ENCODE results near the gene ANO4. TPM values are rescaled to one million over a fixed set of nuclear protein-coding genes. Genes with fewer than 3 reads are reported as not detected.

The ANO4 gene
- total RNA-seq, 2 experiments from 2014 or later: not detected

DNA sequence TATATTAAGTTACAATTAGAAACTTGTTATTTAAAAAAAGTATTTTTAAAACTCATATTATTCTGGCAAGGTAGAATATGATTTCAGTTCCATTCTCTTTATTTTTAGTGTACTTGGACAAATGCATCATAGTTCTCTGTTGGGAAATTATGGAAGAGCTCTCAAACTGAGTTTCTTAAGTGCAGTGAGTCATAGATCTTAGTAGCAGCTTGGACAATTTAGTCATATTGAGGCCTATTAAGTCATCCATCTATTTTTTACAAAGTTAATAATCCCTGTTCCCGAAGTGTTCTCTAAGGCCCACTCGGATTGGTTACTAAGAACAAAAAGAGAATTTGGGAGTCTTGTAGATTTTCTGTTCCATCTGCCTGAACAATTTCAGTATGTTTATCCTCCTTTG is 113.9 kb downstream of the ANO4 start:
- Mint-ChIP-seq H3K9me3 (no peaks in the 10 kb centered on the region), H3K36me3 (ENCODE audit: low read depth) (no peaks in the 10 kb centered on the region), H3K27me3 (no peaks in the 10 kb centered on the region), H3K4me1 (ENCODE audit: low read depth) (no peaks in the 10 kb centered on the region), H3K27ac (no peak overlapping the region), H3K4me3 (no peak overlapping the region)
- DNase-seq (no peak), ATAC-seq (no peak)
- POLR2A ChIA-PET: no interaction called here
- intact Hi-C loops (cut with micrococcal nuclease): no loop called here
- TF ChIP-seq, protein P1, sequence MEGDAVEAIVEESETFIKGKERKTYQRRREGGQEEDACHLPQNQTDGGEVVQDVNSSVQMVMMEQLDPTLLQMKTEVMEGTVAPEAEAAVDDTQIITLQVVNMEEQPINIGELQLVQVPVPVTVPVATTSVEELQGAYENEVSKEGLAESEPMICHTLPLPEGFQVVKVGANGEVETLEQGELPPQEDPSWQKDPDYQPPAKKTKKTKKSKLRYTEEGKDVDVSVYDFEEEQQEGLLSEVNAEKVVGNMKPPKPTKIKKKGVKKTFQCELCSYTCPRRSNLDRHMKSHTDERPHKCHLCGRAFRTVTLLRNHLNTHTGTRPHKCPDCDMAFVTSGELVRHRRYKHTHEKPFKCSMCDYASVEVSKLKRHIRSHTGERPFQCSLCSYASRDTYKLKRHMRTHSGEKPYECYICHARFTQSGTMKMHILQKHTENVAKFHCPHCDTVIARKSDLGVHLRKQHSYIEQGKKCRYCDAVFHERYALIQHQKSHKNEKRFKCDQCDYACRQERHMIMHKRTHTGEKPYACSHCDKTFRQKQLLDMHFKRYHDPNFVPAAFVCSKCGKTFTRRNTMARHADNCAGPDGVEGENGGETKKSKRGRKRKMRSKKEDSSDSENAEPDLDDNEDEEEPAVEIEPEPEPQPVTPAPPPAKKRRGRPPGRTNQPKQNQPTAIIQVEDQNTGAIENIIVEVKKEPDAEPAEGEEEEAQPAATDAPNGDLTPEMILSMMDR (IDR thresholded peaks at IDR 0.05): no peak
- CTCF ChIA-PET: no interaction called here

DNA sequence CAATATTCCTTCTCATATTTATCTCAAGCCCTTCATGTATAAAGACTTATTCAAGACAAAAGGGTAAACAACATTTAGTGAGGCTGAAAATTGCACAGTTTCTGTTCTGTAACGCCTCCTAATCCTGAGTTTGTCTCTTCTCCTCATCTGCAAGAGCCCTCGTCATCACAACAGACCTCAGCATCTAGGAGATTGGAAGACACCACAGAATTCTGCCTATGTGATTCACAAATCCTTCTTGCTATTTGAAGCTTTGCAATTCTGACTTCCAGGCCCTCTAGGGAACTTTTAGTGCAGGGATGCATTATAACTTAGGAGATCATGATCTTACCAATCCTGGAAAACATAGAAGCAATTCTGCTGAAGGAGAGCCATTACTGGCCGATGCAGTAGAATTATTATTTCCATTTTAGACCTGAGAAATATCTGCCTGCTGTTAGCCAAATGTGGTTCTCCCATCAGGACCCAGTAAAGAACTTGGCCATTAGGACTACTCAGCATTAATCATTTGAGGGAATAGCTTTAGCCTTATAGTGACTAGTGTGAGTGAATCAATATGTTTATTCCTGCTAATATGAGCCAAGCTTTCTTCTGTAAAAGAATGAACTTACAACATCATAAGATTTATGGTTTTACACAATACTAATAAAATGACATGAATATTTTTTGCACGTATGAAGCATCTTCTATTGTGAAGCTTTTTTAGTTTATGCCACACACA is 119.5 kb downstream of the ANO4 start:
- POLR2A ChIA-PET: no interaction called here
- no peaks in the 10 kb centered on the region for H3K36me3 Mint-ChIP-seq (ENCODE audit: low read depth)
- ATAC-seq: no peak
- intact Hi-C loops (cut with micrococcal nuclease): no loop called here
- CTCF ChIA-PET: no interaction called here
- no peak for DNase-seq
- no peaks in the 10 kb centered on the region for H3K9me3 Mint-ChIP-seq
- no peak overlapping the region for H3K27ac Mint-ChIP-seq
- no peak overlapping the region for H3K4me3 Mint-ChIP-seq
- TF ChIP-seq, protein P1 (IDR thresholded peaks at IDR 0.05): no peak
- H3K4me1 Mint-ChIP-seq (ENCODE audit: low read depth): no peaks in the 10 kb centered on the region
- H3K27me3 Mint-ChIP-seq: no peaks in the 10 kb centered on the region

DNA sequence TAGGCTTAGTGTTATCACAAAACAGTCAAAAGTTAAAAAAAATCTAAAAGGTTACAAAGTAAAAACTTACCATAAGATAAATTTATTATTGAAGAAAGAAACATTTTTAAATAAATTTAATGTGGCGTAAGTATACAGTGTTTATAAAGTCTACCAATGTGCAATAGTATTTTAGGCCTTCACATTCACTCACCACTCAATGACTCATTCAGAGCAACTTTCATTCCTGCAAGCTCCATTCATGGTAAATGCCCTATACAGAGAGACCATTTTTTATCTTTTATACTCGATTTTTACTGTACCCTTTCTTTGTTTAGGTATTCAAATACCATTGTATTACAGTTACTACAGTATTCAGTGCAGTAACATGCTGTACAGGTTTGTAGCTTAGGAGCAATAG is 124.5 kb downstream of the ANO4 start:
- POLR2A ChIA-PET: no interaction called here
- ATAC-seq (no peak), DNase-seq (no peak)
- H3K27me3 Mint-ChIP-seq: no peaks in the 10 kb centered on the region
- no peak overlapping the region for H3K4me3 Mint-ChIP-seq
- H3K36me3 Mint-ChIP-seq (ENCODE audit: low read depth): no peaks in the 10 kb centered on the region
- H3K4me1 Mint-ChIP-seq (ENCODE audit: low read depth): no peaks in the 10 kb centered on the region
- TF ChIP-seq, protein P1 (IDR thresholded peaks at IDR 0.05): no peak
- no peaks in the 10 kb centered on the region for H3K9me3 Mint-ChIP-seq
- intact Hi-C loops (cut with micrococcal nuclease): no loop called here
- H3K27ac Mint-ChIP-seq: no peak overlapping the region
- CTCF ChIA-PET: no interaction called here

DNA sequence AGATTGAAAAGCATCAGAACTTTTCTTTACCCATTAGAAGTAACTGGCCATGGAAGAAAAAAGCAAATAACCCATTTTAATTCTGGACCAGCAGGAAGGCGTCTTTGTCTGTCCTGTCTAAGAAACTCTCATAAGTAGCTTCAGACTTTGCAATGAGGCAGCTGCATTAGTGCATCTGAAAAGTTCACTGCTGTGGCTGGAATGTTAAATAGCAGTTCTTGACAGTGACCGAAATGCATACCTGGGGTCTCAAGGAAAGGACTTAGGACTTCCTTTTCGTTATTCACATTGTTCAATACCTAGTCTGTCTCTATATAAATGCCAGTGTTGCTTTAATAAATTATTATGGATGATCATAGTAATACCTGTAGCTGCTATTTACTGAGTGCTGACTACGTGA is 125.9 kb downstream of the ANO4 start:
- TF ChIP-seq, protein P1 (IDR thresholded peaks at IDR 0.05): no peak
- POLR2A ChIA-PET: no interaction called here
- Mint-ChIP-seq H3K4me3 (no peak overlapping the region), H3K9me3 (no peaks in the 10 kb centered on the region), H3K36me3 (ENCODE audit: low read depth) (no peaks in the 10 kb centered on the region), H3K27me3 (no peaks in the 10 kb centered on the region), H3K27ac (no peak overlapping the region), H3K4me1 (ENCODE audit: low read depth) (no peaks in the 10 kb centered on the region)
- intact Hi-C loops (cut with micrococcal nuclease): no loop called here
- CTCF ChIA-PET: no interaction called here
- ATAC-seq (no peak), DNase-seq (no peak)

DNA sequence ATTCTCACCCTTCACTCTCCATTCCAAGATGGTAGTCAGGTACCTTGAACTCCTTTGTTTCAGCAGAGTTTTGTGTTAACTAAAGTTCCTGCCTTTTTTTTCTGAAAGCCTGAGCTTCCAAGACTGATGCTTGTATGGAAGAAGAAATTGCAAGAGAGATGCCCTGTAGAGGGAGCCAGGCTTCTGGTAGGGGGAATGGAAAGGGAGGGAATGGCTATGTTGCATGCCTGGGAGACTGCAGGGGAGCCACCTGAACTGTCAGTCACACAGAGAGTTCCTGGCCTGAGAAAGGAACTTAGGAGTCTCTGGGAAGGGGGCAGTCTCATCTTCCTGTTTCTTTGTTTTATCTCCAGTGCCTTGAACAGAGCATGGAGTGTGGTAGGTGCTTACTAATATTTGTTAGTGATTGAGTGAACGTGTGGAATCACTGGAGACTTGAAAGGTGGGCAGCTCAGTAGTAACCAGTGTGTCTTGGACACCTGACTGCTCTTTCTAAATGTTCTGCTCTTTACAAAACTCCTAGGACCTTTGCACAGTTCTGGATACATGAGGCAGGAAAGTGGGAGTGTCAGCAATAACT is 132.2 kb downstream of the ANO4 start:
- DNase-seq (no peak), ATAC-seq (no peak)
- POLR2A ChIA-PET: no interaction called here
- Mint-ChIP-seq H3K36me3 (ENCODE audit: low read depth) (no peaks in the 10 kb centered on the region), H3K4me1 (ENCODE audit: low read depth) (no peaks in the 10 kb centered on the region), H3K4me3 (no peak overlapping the region), H3K27me3 (no peaks in the 10 kb centered on the region), H3K9me3 (no peaks in the 10 kb centered on the region), H3K27ac (no peak overlapping the region)
- TF ChIP-seq, protein P1 (IDR thresholded peaks at IDR 0.05): no peak
- CTCF ChIA-PET: no interaction called here
- intact Hi-C loops (cut with micrococcal nuclease): no loop called here

Data from activated CD8-positive, alpha-beta T cell treated with anti-CD3 and anti-CD28 coated beads for 36 hours (primary cell).